ENCODE results near the gene RAD9B.
"Not testable (repeated sequence)": the region's sequence is repeated elsewhere in the genome, so short reads cannot be mapped to it uniquely, and the experiment has no call there.

Gene RAD9B

GRCh38 chr12:110501752-110502738 lies at the start of gene RAD9B, which contains the start of gene VPS29:
TSS of gene RAD9B (plus strand) at chr12:110502331. CDS start at chr12:110502338, 7 bp downstream.
TSS of gene VPS29 (minus strand) at chr12:110502111. CDS start at chr12:110502051, 60 bp downstream.
- peak; percentile 93 for DNase-seq

DNA sequence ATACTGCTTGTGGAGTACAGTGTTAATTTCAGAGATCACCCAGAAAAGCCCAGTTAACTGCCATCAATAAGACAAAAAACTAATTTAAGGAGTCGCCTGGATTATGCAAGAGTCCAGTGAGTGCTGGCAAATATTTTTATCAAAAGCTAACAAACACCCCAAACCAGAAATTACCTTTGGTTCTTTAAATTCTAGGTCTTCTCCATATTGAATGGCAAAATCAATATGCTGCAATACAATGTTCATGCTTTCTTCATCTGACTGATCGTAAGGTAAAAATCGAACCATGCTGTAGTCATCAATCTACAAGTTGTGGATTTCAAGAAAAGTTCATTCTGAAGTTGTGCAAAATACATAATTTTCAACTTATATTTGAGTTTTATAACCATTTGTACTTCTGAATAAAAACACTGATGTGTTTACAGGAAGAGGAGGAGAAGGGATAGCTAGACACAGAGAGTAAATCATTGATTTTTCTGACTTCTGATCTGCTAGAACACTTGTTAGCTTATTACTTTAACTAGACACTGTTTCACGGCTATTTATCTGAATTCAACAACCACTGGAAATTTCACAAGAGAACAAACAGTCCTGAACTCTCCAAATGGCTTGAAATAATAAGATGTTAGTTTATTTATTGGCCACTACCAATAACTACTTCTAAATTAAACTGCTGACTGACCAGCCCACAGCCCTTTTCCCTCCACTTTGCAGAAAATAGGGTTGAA lies 48.4 kb upstream of the RAD9B start:
- no peak for DNase-seq

GRCh38 chr12:110458756-110459155 lies 43.4 kb upstream of the RAD9B start:
- no peak for DNase-seq

DNA sequence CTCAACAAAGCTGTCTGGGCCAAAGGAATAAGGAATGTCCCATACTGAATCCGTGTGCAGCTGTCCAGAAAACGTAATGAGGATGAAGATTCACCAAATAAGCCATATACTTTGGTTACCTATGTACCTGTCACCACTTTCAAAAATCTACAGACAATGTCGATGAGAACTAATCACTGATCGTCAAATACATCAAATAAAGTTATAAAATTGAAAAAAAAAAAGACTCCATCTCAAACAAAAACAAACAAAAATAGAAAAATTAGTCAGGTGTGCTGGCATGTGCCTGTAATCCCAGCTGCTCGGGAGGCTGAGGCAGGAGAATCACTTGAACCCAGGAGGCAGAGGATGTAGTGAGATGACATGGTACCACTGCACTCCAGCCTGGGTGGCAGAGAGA lies 40.9 kb upstream of the RAD9B start:
- DNase-seq: not testable (repeated sequence)

DNA sequence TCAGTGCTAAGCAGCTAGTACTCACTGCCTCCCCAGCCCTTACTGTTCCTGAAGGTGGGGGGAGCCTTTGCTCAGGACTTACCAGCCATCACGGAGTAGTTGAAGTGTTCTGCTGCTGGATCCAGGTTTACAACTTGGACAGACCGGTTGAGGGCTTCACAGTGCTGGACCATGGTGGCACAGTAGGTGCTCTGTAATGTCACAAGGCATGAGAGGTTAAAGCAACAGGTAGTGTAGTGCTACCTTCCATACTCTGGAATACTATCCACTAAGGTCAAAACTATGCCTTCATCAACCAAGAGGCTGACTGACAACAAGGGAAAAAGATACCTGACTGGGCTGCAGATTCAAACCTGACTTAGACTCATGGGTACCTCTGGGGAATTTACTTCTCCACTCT lies 37.1 kb upstream of the RAD9B start:
- DNase-seq: no peak

GRCh38 chr12:110465765-110466164 lies 36.4 kb upstream of the RAD9B start:
- DNase-seq: not testable (repeated sequence)

DNA sequence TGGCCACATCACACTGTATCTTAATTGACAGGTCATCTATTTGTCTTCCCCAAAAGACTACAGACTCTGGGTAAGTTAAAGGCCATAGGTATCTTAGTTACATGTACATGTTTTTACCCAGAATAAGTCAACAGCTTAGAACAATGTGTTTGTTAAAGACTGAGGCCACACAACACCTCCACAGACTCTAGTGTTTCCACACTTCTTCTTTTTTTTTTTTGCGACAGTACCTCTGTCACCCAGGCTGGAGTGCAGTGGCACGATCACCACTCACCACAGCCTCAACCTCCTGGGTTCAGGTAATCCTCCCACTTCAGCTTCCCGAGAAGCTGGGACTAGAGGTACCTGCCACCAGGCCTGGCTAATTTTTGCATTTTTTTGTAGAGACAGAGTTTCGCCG lies 35.3 kb upstream of the RAD9B start:
- DNase-seq: no peak

GRCh38 chr12:110467847-110468213 lies 34.3 kb upstream of the RAD9B start:
- DNase-seq: no peak

- DNase-seq: peak; percentile 96
Measured at GRCh38 chr12:110468214-110469048, 33.7 kb upstream of the RAD9B start, which contains the start of the genes FAM216A and GPN3. TSS of gene FAM216A (plus strand) at chr12:110468845. CDS start at chr12:110468876, 31 bp downstream. TSS of gene GPN3 (minus strand) at chr12:110468257. CDS start at chr12:110468203, 54 bp downstream.

DNA sequence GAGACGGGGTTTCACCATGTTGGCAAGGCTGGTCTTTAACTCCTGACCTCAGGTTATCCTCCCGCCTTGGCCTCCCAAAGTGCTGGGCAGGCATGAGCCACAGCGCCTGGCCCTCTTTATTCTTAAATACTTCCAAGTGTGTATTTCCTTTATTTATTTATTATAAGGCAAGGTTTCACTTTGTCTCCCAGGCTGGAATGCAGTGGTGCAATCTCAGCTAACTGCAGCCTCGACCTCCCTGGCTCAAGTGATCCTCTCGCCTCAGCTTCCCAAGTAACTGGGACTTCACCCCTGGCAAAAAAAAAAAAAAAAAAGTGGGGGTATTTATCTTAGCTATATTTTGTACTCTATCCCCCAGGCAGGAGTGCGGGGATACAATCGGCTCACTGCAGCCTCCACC lies 26.7 kb upstream of the RAD9B start:
- no peak for DNase-seq

GRCh38 chr12:110498984-110499706 lies 3.0 kb upstream of the RAD9B start:
- no peak for DNase-seq

DNA sequence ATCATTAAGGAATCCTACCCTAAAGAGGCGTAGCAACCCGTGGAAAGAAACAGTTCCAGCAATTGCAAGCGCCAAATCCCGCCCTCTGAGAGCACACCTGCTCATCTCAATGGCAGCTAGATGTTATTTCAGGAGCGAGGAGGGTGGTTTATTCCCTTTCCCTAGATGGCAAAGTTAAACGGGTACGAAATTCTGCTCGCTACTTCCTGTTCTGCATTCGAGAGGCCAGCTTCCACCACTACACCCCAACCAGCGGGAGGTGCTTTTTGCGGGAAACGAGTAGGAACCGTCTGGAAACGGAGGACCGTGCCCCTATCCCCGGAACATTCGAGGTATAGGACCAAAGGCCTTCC lies 756 bp upstream of the RAD9B start:
- DNase-seq: peak; percentile 71

- no peak for DNase-seq
Measured at GRCh38 chr12:110503432-110503831, 1.3 kb downstream of the RAD9B start.

GRCh38 chr12:110505332-110505731 lies 3.2 kb downstream of the RAD9B start:
- DNase-seq: no peak

- DNase-seq: no peak
Measured at GRCh38 chr12:110508071-110508586, 6.0 kb downstream of the RAD9B start.

DNA sequence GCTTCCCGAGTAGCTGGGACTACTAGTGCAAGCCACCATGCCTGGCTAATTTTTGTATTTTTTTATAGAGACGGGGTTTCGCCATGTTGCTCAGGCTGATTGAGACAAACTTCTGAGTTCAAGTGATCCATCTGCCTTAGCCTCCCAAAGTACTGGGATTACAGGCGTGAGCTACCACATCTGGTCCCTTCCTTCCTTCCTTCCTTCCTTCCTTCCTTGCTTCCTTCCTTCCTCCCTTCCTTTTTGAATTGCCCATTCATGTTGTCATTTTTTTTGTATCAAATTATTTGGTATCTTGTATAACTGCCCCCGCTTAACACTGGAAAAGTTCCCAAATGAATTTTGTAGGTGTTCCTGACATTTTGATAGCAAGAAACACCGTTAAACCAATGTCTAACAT lies 11.7 kb downstream of the RAD9B start:
- DNase-seq: no peak

DNA sequence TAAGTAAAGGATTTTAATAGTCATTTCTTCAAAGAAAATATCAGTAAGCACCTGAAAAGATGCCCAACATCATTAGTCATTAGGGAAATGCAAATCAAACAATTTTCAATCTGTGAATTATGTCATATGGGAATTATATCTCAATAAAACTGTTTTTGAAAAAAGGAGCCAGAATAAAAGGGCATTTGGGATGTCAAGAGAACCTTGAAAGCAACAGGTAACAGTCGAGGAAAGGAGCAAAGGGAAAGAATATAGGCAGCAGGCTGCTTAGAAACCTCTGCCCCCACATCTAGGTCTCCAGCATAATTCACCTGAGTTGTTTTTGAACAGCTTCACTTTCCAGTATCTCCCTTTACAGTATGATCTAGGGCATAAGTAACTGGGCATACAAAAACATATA lies 12.2 kb downstream of the RAD9B start:
- no peak for DNase-seq

GRCh38 chr12:110516995-110517394 lies 14.9 kb downstream of the RAD9B start:
- no peak for DNase-seq

- DNase-seq: not testable (repeated sequence)
Measured at GRCh38 chr12:110518014-110518413, 15.9 kb downstream of the RAD9B start.

GRCh38 chr12:110520876-110521712 lies 19.0 kb downstream of the RAD9B start:
- DNase-seq: not testable (repeated sequence)

All from NCI-H2029 treated with DMSO at 0.1 percent for 48 hours (cell line).